DOHH2 (cell line): ENCODE data around the gene TLL2.

Experiments
- CTCF ChIP-seq: fragments of 200-600 bp; sonication (generic); IDR thresholded peaks from one replicate; pipeline ENCODE4 v1.5.1; 2014; ENCODE audit warnings: antibody characterized with exemption, mild to moderate bottlenecking, low read depth, low read length; ENCODE audit not compliant: poor library complexity, severe bottlenecking
- EZH2phosphoT487 ChIP-seq: fragments of 200-600 bp; sonication (generic); IDR thresholded peaks from 2 replicates; pipeline ENCODE4 v1.6.1; 2017; ENCODE audit warnings: borderline replicate concordance, mild to moderate bottlenecking, antibody characterized with exemption, low read length, moderate library complexity, mixed read lengths

GRCh38 chr10:96380821-96381220 is 132.9 kb downstream of the TLL2 start:
- TF ChIP-seq EZH2phosphoT487 (no peak), CTCF (no peak)
